Heart right ventricle (tissue), 16 donors: ENCODE measurements around the gene ELL3. TPM values are rescaled to one million over a fixed set of nuclear protein-coding genes. Genes with fewer than 3 reads are reported as not detected.

ENCODE experiments used
- ATAC-seq, 8 donors: fragments of 200-7000 bp; cut with Tn5 transposase; one replicate each; pipeline ENCODE4 v1.9.1; 2020; ENCODE audit warnings: mild to moderate bottlenecking in 8 of 8, moderate library complexity in 8 of 8, moderate number of reproducible peaks in 1 of 8
- DNase-seq, 2 donors: peaks; one replicate each; pipeline ENCODE4 v3.0.0-alpha.2; 2020
- H3K27ac ChIP-seq, 10 donors: fragments of 200-600 bp; sonication (generic) in 2 of 10; one replicate each; pipeline versions ENCODE4 v1.5.0 to v1.8.0; 2020 to 2022; ENCODE audit warnings: mild to moderate bottlenecking in 3 of 10
- H3K27me3 ChIP-seq, 7 donors: fragments of 200-600 bp; one replicate each; pipeline ENCODE4 v1.8.0; 2021 to 2022; ENCODE audit warnings: mild to moderate bottlenecking in 2 of 7
- H3K36me3 ChIP-seq, 9 donors: fragments of 200-600 bp; sonication (generic) in 1 of 9; one replicate each; pipeline versions ENCODE4 v1.5.0 to v1.8.0; 2020 to 2022; ENCODE audit warnings: mild to moderate bottlenecking in 2 of 9
- H3K4me1 ChIP-seq, 9 donors: fragments of 200-600 bp; sonication (generic) in 1 of 9; one replicate each; pipeline versions ENCODE4 v1.5.0 to v1.8.0; 2020 to 2022; ENCODE audit warnings: mild to moderate bottlenecking in 4 of 9
- H3K4me3 ChIP-seq, 10 donors: fragments of 200-600 bp; sonication (generic) in 2 of 10; one replicate each; pipeline versions ENCODE4 v1.5.0 to v1.8.0; 2020 to 2022; ENCODE audit warnings: mild to moderate bottlenecking in 7 of 10, moderate library complexity in 2 of 10
- H3K9me3 ChIP-seq, 11 donors: fragments of 200-600 bp in 10 of 11; sonication (generic) in 2 of 11; one replicate each; pipeline versions ENCODE4 v1.5.0 to v1.8.0; 2013 to 2022; ENCODE audit warnings: mild to moderate bottlenecking in 2 of 11, control low read depth in 1 of 11, moderate library complexity in 1 of 11
- WGBS, 2 donors: extraction: QIAGEN DNeasy Blood & Tissue Kit; methylation state at CpG; one replicate each; pipeline ENCODE4 v1.1.7; 2013; ENCODE audit warnings: inconsistent platforms in 1 of 2; 5-methylcytosine and 5-hydroxymethylcytosine counted together
- intact Hi-C, 10 donors: fragments of 100-400 bp; cut with DNase I; formaldehyde crosslinking; loops; one replicate each; pipeline versions ENCODE4 v1.11.1 to v1.14.2; 2022
- polyA plus RNA-seq, 2 donors: library from polyadenylated mRNA; stranded (reverse); fragments of 200-250 nt; gene quantifications; one replicate each; pipeline ENCODE4 v1.2.3, GENCODE V29; 2013
- total RNA-seq, 10 donors: library from RNA; stranded (reverse); fragmentation: NEBNext Ultra II Directional in 3 of 10; extraction: Animal tissue kit (Norgen Biotek cat#: 25700) in 3 of 10; gene quantifications; one replicate each; pipeline versions ENCODE4 v1.2.1 to v1.2.4, GENCODE V29; 2021 to 2023
- TF ChIP-seq, protein P1 (sequence below), 9 donors: fragments of 200-600 bp; sonication (generic) in 2 of 9; IDR thresholded peaks; one replicate each; pipeline versions ENCODE4 v1.5.0 to v1.8.0; 2021 to 2022; ENCODE audit warnings: antibody characterized with exemption in 9 of 9, mild to moderate bottlenecking in 5 of 9, moderate library complexity in 1 of 9
- donor health status: Arrhythmogenic right ventricular cardiomyopathy.
- donor health status: ischemic (EF 13 %, LVEDD 7.1; RV severe dilation, severe dysfunction).
- donor health status: healthy with polysubstance abuse.
- donor health status: DM: no; HTN: yes; CAD: no.
- donor health status: DM: no; HTN: no; CAD: no.
- donor health status: ischemic (EF 25% LVEDD 6.9; RV normal size, moderate dysfunction).
- donor health status: ischemic (EF 25% LVEDD 5.7; RV mildly dilated, moderate dysfunction).
- donor health status: healthy.
- donor health status: DM: yes; HTN: yes; CAD: no.
- donor health status: Ischemic cardiomyopathy.
- donor health status: ischemic (EF 35%, LVEDD 5.7; RV mildly dilated, moderate dysfunction).
- donor health status: nonischemic (EF 11% LVEDD 7.7; RV severe dilation, severe dysfunction).
- donor health status: DM: yes; HTN: yes; CAD: no.
- donor health status: PGD.
- donor health status: ischemic (EF 29% LVEDD 5.4; RV normal size, mild dysfunction).
- donor health status: nonischemic (EF 23%, LVEDD 6.1; RV moderate dilation, normal function).

Gene ELL3
- total and polyA plus RNA-seq, 12 donors = 0.25 to 1.6 (median 0.85) TPM

DNA sequence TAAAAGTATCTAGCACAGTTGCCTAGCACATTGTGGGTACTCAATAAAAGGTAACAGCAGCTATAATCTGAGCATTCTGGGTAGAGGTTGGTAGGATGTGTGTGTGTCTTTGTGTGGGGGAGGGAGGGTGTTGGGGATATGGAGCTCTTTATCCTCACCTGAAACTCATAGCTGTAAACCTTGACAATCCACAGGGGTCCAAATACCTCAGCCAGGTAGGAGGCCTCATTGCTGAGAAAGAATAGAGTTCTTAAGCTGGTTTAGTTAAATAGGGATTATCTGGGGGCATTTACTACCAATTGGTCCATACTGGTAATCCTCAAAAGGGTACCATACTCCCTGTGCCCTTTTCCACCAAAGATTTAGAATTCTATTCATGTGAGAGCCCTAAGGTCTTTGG lies 19.2 kb upstream of the ELL3 start:
- DNase-seq = no peak
- no peak for ATAC-seq
- peaks cover 0 to 68% (median 19%) of the 10 kb centered on the region in 9 donors for H3K36me3 ChIP-seq
- intact Hi-C loops = no loop called here
- H3K9me3 ChIP-seq = no peaks in the 10 kb centered on the region
- peaks cover 20 to 80% (median 57%) of the 10 kb centered on the region in 9 donors for H3K4me1 ChIP-seq
- TF ChIP-seq, protein P1, sequence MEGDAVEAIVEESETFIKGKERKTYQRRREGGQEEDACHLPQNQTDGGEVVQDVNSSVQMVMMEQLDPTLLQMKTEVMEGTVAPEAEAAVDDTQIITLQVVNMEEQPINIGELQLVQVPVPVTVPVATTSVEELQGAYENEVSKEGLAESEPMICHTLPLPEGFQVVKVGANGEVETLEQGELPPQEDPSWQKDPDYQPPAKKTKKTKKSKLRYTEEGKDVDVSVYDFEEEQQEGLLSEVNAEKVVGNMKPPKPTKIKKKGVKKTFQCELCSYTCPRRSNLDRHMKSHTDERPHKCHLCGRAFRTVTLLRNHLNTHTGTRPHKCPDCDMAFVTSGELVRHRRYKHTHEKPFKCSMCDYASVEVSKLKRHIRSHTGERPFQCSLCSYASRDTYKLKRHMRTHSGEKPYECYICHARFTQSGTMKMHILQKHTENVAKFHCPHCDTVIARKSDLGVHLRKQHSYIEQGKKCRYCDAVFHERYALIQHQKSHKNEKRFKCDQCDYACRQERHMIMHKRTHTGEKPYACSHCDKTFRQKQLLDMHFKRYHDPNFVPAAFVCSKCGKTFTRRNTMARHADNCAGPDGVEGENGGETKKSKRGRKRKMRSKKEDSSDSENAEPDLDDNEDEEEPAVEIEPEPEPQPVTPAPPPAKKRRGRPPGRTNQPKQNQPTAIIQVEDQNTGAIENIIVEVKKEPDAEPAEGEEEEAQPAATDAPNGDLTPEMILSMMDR (IDR thresholded peaks at IDR 0.05) = no peak
- H3K27ac ChIP-seq = peak overlapping the region in 2 of 10 donors; percentile 14 to 34
- H3K4me3 ChIP-seq = no peak overlapping the region
- no peaks in the 10 kb centered on the region for H3K27me3 ChIP-seq

DNA sequence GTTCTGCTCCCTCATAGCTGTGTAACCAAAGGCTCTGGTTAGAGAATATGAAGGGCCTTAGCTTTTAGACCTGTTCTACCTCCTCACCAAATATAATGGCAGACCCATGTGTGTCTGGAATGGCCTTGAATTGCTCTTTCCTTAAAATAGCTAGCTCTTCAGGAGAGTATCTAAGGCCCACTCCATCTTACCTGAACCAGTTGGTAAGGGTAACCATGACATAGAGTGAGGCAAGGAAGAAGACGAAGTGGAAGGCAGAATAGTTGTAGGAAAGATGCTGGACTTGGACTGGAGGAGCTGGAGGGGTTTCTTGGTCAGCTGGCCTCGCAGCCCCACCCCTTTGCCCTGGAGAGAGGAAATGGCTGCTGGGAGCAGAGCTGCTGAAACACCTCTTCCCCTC lies 18.4 kb upstream of the ELL3 start:
- intact Hi-C loops = no loop called here
- TF ChIP-seq, protein P1 (IDR thresholded peaks at IDR 0.05) = no peak

DNA sequence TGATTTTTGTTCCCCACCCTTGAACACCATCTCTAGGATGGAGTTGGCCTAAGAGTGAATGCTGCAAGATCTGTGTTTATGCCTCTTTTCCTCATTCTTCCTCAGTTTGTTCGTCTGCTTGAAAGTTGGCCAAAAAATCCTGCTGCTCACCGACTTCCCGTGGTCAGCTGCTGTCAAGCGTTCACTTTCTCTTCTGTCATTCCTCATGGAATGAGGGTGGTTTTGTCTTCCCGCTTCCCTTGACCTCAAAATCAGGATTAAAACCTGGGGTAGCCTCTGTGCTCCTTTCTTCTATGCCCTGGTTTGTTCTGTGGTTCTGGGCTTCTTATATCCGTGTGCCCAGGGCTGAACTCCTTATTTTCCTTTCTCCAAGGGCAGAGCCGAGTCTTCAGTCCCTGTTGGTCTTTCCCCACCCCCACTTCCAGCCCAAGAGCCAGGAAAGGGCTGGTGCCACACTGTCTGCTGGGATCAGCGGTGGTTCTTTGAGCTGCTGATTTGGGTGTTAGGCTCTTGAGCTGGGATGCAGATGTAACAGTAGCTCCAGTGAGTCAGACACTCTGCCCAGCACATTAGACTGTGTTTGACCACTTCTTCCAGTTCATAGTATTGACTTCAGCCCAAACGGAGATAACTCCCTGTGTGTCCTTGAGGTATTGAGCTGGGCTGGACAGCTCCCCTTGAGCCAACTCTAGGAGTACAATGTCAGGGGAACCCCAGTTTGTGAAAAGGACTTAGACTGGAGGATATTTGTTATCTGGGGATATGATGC lies 17.7 kb upstream of the ELL3 start:
- 65 to 66% methylated on average over 9 of the region's 9 CpGs for WGBS, 2 donors
- Histone ChIP-seq H3K4me1 (peaks cover 20 to 69% (median 49%) of the 10 kb centered on the region in 9 donors), H3K4me3 (peak overlapping the region in 7 of 10 donors; percentile 0 to 100 (median 89)), H3K9me3 (no peaks in the 10 kb centered on the region), H3K27ac (peak overlapping the region in 8 of 10 donors; percentile 14 to 100 (median 98)), H3K36me3 (peaks cover 0 to 62% (median 19%) of the 10 kb centered on the region in 9 donors), H3K27me3 (no peaks in the 10 kb centered on the region)
- TF ChIP-seq, protein P1 (IDR thresholded peaks at IDR 0.05) = no peak
- ATAC-seq (no peak), DNase-seq (no peak)
- intact Hi-C loops = loop anchor here in 1 of 10 donors (5.0 kb wide), 1 partner anchor 302 kb away; the partner anchor contains the start of gene TP53BP1

More for the DNA sequence above, 18.4 kb upstream of the ELL3 start:
- peak overlapping the region in 5 of 10 donors; percentile 14 to 100 (median 99) for H3K27ac ChIP-seq
- H3K27me3 ChIP-seq = no peaks in the 10 kb centered on the region
- H3K36me3 ChIP-seq = peaks cover 0 to 68% (median 19%) of the 10 kb centered on the region in 9 donors
- no peaks in the 10 kb centered on the region for H3K9me3 ChIP-seq
- 91 to 92% methylated on average over 2 of the region's 2 CpGs for WGBS, 2 donors
- peak overlapping the region in 1 of 10 donors; percentile 87 for H3K4me3 ChIP-seq
- no peak for DNase-seq
- peaks cover 20 to 76% (median 56%) of the 10 kb centered on the region in 9 donors for H3K4me1 ChIP-seq
- ATAC-seq = no peak

DNA sequence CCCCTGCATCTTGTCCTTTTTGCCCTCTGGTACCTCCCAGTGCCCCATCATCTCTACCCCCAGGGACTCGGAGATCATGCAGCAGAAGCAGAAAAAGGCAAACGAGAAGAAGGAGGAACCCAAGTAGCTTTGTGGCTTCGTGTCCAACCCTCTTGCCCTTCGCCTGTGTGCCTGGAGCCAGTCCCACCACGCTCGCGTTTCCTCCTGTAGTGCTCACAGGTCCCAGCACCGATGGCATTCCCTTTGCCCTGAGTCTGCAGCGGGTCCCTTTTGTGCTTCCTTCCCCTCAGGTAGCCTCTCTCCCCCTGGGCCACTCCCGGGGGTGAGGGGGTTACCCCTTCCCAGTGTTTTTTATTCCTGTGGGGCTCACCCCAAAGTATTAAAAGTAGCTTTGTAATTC lies 16.9 kb upstream of the ELL3 start:
- no peaks in the 10 kb centered on the region for H3K9me3 ChIP-seq
- intact Hi-C loops = loop anchor here in 1 of 10 donors (5.0 kb wide), 1 partner anchor 301 kb away; the partner anchor contains the start of gene TP53BP1
- H3K27me3 ChIP-seq = no peaks in the 10 kb centered on the region
- peaks cover 20 to 62% (median 46%) of the 10 kb centered on the region in 9 donors for H3K4me1 ChIP-seq
- DNase-seq = no peak
- WGBS, 2 donors = 75 to 77% methylated on average over 10 of the region's 10 CpGs
- H3K36me3 ChIP-seq = peaks cover 0 to 54% (median 15%) of the 10 kb centered on the region in 9 donors
- TF ChIP-seq, protein P1 (IDR thresholded peaks at IDR 0.05) = no peak
- no peak for ATAC-seq
- H3K4me3 ChIP-seq = peak overlapping the region; percentile 70 to 100 (median 90)
- peak overlapping the region in 9 of 10 donors; percentile 95 to 100 (median 98) for H3K27ac ChIP-seq
